H9 (cell line): ENCODE measurements around the gene NSD1. TPM values are rescaled to one million over a fixed set of nuclear protein-coding genes. Genes with fewer than 3 reads are reported as not detected.

Experiments used
- DNase-seq: peaks from one replicate; pipeline ENCODE4 v3.0.0-alpha.2; 2017
- H2AFZ ChIP-seq: one replicate; pipeline ENCODE4 v1.6.1; 2013; ENCODE audit warnings: mild to moderate bottlenecking, low read length, control low read depth, moderate library complexity
- H2AK5ac ChIP-seq: 2 replicates; pipeline ENCODE4 v1.6.1; 2013; ENCODE audit warnings: low read length, control low read depth, mixed read lengths; ENCODE audit not compliant: insufficient read length
- H2BK120ac ChIP-seq: one replicate; pipeline ENCODE4 v1.6.1; 2013; ENCODE audit warnings: low read depth, mild to moderate bottlenecking, low read length, control low read depth, inconsistent platforms; ENCODE audit not compliant: poor library complexity, severe bottlenecking
- H2BK12ac ChIP-seq: 2 replicates; pipeline ENCODE4 v1.6.1; 2013; ENCODE audit warnings: low read length, control low read depth, mixed read lengths, low read depth; ENCODE audit not compliant: insufficient read length
- H2BK15ac ChIP-seq: 2 replicates; pipeline ENCODE4 v1.6.1; 2013; ENCODE audit warnings: low read depth, low read length, control low read depth
- H2BK20ac ChIP-seq: one replicate; pipeline ENCODE4 v1.6.1; 2013; ENCODE audit warnings: low read depth, mild to moderate bottlenecking, low read length, control low read depth, inconsistent platforms; ENCODE audit not compliant: poor library complexity, severe bottlenecking
- H2BK5ac ChIP-seq: 2 replicates; pipeline ENCODE4 v1.6.1; 2013; ENCODE audit warnings: low read length, control low read depth, mixed read lengths; ENCODE audit not compliant: insufficient read length
- H3K14ac ChIP-seq: 2 replicates; pipeline ENCODE4 v1.6.1; 2013; ENCODE audit warnings: low read length, control low read depth; ENCODE audit not compliant: insufficient read depth
- H3K18ac ChIP-seq: 2 replicates; pipeline ENCODE4 v1.6.1; 2013; ENCODE audit warnings: low read depth, mild to moderate bottlenecking, mixed read lengths, low read length, control low read depth; ENCODE audit not compliant: insufficient read length
- H3K23ac ChIP-seq: 2 replicates; pipeline ENCODE4 v1.6.1; 2013; ENCODE audit warnings: low read length, control low read depth, mixed read lengths, low read depth; ENCODE audit not compliant: insufficient read length
- H3K23me2 ChIP-seq: 2 replicates; pipeline ENCODE4 v1.6.1; 2013; ENCODE audit warnings: low read depth, mild to moderate bottlenecking, mixed read lengths, low read length, control low read depth; ENCODE audit not compliant: insufficient read length, poor library complexity, severe bottlenecking
- H3K27ac ChIP-seq: 2 replicates; pipeline ENCODE4 v1.5.1; 2013; ENCODE audit warnings: low read length, control low read depth, mixed read lengths, low read depth; ENCODE audit not compliant: insufficient read length
- H3K27me3 ChIP-seq: 2 replicates; pipeline ENCODE4 v1.6.1; 2013; ENCODE audit warnings: low read length, control low read depth, inconsistent platforms; ENCODE audit not compliant: insufficient read depth
- H3K4ac ChIP-seq: 2 replicates; pipeline ENCODE4 v1.6.1; 2013; ENCODE audit warnings: low read depth, mild to moderate bottlenecking, control low read depth, inconsistent platforms, low read length, moderate library complexity
- H3K4me1 ChIP-seq: 2 replicates; pipeline ENCODE4 v1.6.1; 2013; ENCODE audit warnings: low read length, control low read depth, inconsistent platforms; ENCODE audit not compliant: insufficient read depth
- H3K4me2 ChIP-seq: 2 replicates; pipeline ENCODE4 v1.6.1; 2013; ENCODE audit warnings: low read length, control low read depth, mixed read lengths; ENCODE audit not compliant: insufficient read length, insufficient read depth
- H3K56ac ChIP-seq: 2 replicates; pipeline ENCODE4 v1.6.1; 2013; ENCODE audit warnings: low read depth, mild to moderate bottlenecking, mixed read lengths, low read length, control low read depth; ENCODE audit not compliant: insufficient read length
- H3K79me1 ChIP-seq: 2 replicates; pipeline ENCODE4 v1.6.1; 2013; ENCODE audit warnings: low read depth, mild to moderate bottlenecking, moderate library complexity, low read length, control low read depth, inconsistent platforms; ENCODE audit not compliant: insufficient read depth, poor library complexity, severe bottlenecking
- H3K79me2 ChIP-seq: 2 replicates; pipeline ENCODE4 v1.6.1; 2013; ENCODE audit warnings: low read length, control low read depth, inconsistent platforms; ENCODE audit not compliant: insufficient read depth
- H3K9ac ChIP-seq: 2 replicates; pipeline ENCODE4 v1.6.1; 2013; ENCODE audit warnings: low read length, control low read depth, mixed read lengths; ENCODE audit not compliant: insufficient read length; ENCODE audit errors: extremely low read depth
- H3K9me3 ChIP-seq: one replicate; pipeline ENCODE4 v1.6.1; 2013; ENCODE audit warnings: low read depth, low read length, inconsistent platforms; ENCODE audit not compliant: control insufficient read depth
- H3T11ph ChIP-seq: one replicate; pipeline ENCODE4 v1.6.1; 2013; ENCODE audit warnings: mild to moderate bottlenecking, low read length, control low read depth, inconsistent platforms
- H4K20me1 ChIP-seq: one replicate; pipeline ENCODE4 v1.6.1; 2013; ENCODE audit not compliant: control insufficient read depth, insufficient read length, insufficient read depth
- H4K5ac ChIP-seq: 2 replicates; pipeline ENCODE4 v1.6.1; 2013; ENCODE audit warnings: low read depth, mild to moderate bottlenecking, mixed read lengths, low read length, control low read depth; ENCODE audit not compliant: insufficient read length
- H4K8ac ChIP-seq: replicated peaks from 2 replicates; pipeline ENCODE4 v1.6.1; 2013; ENCODE audit warnings: low read length, control low read depth, mixed read lengths, low read depth; ENCODE audit not compliant: insufficient read length
- H4K91ac ChIP-seq: 2 replicates; pipeline ENCODE4 v1.6.1; 2013; ENCODE audit warnings: low read depth, mild to moderate bottlenecking, moderate library complexity, mixed read lengths, low read length, control low read depth; ENCODE audit not compliant: insufficient read length
- H3K27ac Mint-ChIP-seq, 3 experiments: 2 replicates in 2 of 3; 3 replicates in 1 of 3; pipeline ENCODE4 v1.8.0; 2020 to 2021; ENCODE audit warnings: mixed read lengths in 3 of 3, mild to moderate bottlenecking in 1 of 3, moderate library complexity in 1 of 3
- H3K27me3 Mint-ChIP-seq: 2 replicates; pipeline ENCODE4 v1.8.0; 2021; ENCODE audit warnings: low read depth, mild to moderate bottlenecking, moderate library complexity, mixed read lengths
- H3K36me3 Mint-ChIP-seq, 3 experiments: 2 replicates in 2 of 3; 3 replicates in 1 of 3; pipeline ENCODE4 v1.8.0; 2020 to 2021; ENCODE audit warnings: low read depth in 3 of 3, mixed read lengths in 3 of 3; ENCODE audit not compliant: insufficient read depth in 1 of 3
- H3K4me1 Mint-ChIP-seq, 2 experiments: 2 replicates each; pipeline ENCODE4 v1.8.0; 2020; ENCODE audit warnings: mixed read lengths in 2 of 2
- H3K4me3 Mint-ChIP-seq, 2 experiments: 2 replicates in 1 of 2; 3 replicates in 1 of 2; pipeline ENCODE4 v1.8.0; 2020 to 2021; ENCODE audit warnings: mild to moderate bottlenecking in 2 of 2, mixed read lengths in 2 of 2, moderate library complexity in 1 of 2
- H3K9me3 Mint-ChIP-seq, 2 experiments: 2 replicates in 1 of 2; 3 replicates in 1 of 2; pipeline ENCODE4 v1.8.0; 2020; ENCODE audit warnings: mild to moderate bottlenecking in 2 of 2, mixed read lengths in 2 of 2, moderate library complexity in 1 of 2
- CTCF ChIP-seq: fragments of 200-600 bp; sonication (generic); conservative IDR thresholded peaks from 3 replicates; pipeline ENCODE4 v1.8.0; 2021; ENCODE audit warnings: antibody characterized with exemption, mild to moderate bottlenecking
- WGBS: extraction: QIAGEN DNeasy Blood & Tissue Kit; methylation state at CpG from one replicate; pipeline ENCODE4 v1.1.7; 2013; ENCODE audit warnings: missing lambda C conversion rate, low lambda C conversion rate, mixed read lengths; ENCODE audit not compliant: insufficient read length; ENCODE audit errors: extremely low coverage; 5-methylcytosine and 5-hydroxymethylcytosine counted together
- total RNA-seq: library from RNA; stranded (reverse); gene quantifications from 2 replicates; pipeline ENCODE4 v1.2.1, GENCODE V29; 2021

The NSD1 gene
- total RNA-seq, 1 experiment from 2014 or later = 213 TPM

GRCh38 chr5:177310332-177310731, 176.8 kb downstream of the NSD1 start:
- no CpG with 5 or more reads among the region's 13 CpGs for WGBS
- Histone ChIP-seq H3K4me1 (no peaks in the 10 kb centered on the region), H2BK120ac (no peak overlapping the region), H4K20me1 (peaks cover 5% of the 10 kb centered on the region), H3K9me3 (no peaks in the 10 kb centered on the region), H3T11ph (no peak overlapping the region), H3K79me1 (no peaks in the 10 kb centered on the region), H3K14ac (no peak overlapping the region), H3K56ac (no peak overlapping the region), H2BK12ac (no peak overlapping the region), H3K79me2 (no peaks in the 10 kb centered on the region), H2AFZ (no peak overlapping the region), H2BK5ac (no peak overlapping the region), H3K18ac (no peak overlapping the region), H2BK15ac (no peak overlapping the region), H2BK20ac (no peak overlapping the region), H3K23me2 (peaks cover 14% of the 10 kb centered on the region), H4K8ac (no peak overlapping the region), H3K4ac (no peak overlapping the region), H2AK5ac (no peak overlapping the region), H3K27ac (no peak overlapping the region), H3K9ac (no peak overlapping the region), H3K4me2 (no peak overlapping the region), H3K27me3 (no peaks in the 10 kb centered on the region), H4K5ac (no peak overlapping the region), H4K91ac (no peak overlapping the region), H3K23ac (no peak overlapping the region)
- Mint-ChIP-seq H3K9me3 (no peaks in the 10 kb centered on the region), H3K27ac (no peak overlapping the region), H3K27me3 (no peaks in the 10 kb centered on the region; the same call in 1 of the 2 replicates), H3K36me3 (peaks cover 17 to 22% (median 19%) of the 10 kb centered on the region in 3 experiments), H3K4me3 (peak overlapping the region; percentile 76 to 88; a peak in 2 of 5 replicates), H3K4me1 (peaks cover 18 to 21% of the 10 kb centered on the region in 2 experiments)
- no peak for TF ChIP-seq CTCF
- no peak for DNase-seq
